ENCODE data around the gene BLTP3B.

BLTP3B gene

GRCh38 chr12:100173111-100173510, 30.4 kb upstream of the BLTP3B start:
- no peak for TF ChIP-seq POLR2A (IDR thresholded peaks at IDR 0.05; ENCODE audit: low read depth, low read length)
- FAIRE-seq (no peak), DNase-seq (ENCODE audit: insufficient read length, low spot score) (no peak)

GRCh38 chr12:100171248-100171647, 28.6 kb upstream of the BLTP3B start:
- no peak for TF ChIP-seq POLR2A (IDR thresholded peaks at IDR 0.05; ENCODE audit: low read depth, low read length)

GRCh38 chr12:100170313-100170858, 27.7 kb upstream of the BLTP3B start:
- DNase-seq (ENCODE audit: insufficient read length, low spot score), result no peak
- no peak for TF ChIP-seq POLR2A (IDR thresholded peaks at IDR 0.05; ENCODE audit: low read depth, low read length)
- FAIRE-seq, result no peak

More at GRCh38 chr12:100171248-100171647, 28.6 kb upstream of the BLTP3B start:
- FAIRE-seq (no peak), DNase-seq (ENCODE audit: insufficient read length, low spot score) (no peak)

- FAIRE-seq (no peak), DNase-seq (ENCODE audit: insufficient read length, low spot score) (no peak)
- TF ChIP-seq POLR2A (IDR thresholded peaks at IDR 0.05; ENCODE audit: low read depth, low read length), result no peak
Measured at GRCh38 chr12:100169345-100169744, 26.7 kb upstream of the BLTP3B start.

- DNase-seq (ENCODE audit: insufficient read length, low spot score), result no peak
- no peak for TF ChIP-seq POLR2A (IDR thresholded peaks at IDR 0.05; ENCODE audit: low read depth, low read length)
- FAIRE-seq, result no peak
Measured at GRCh38 chr12:100168562-100168961, 25.9 kb upstream of the BLTP3B start.

GRCh38 chr12:100166232-100166631, 23.6 kb upstream of the BLTP3B start:
- FAIRE-seq (no peak), DNase-seq (ENCODE audit: insufficient read length, low spot score) (no peak)
- no peak for TF ChIP-seq POLR2A (IDR thresholded peaks at IDR 0.05; ENCODE audit: low read depth, low read length)

- no peak for TF ChIP-seq POLR2A (IDR thresholded peaks at IDR 0.05; ENCODE audit: low read depth, low read length)
- no peak for FAIRE-seq
- DNase-seq (ENCODE audit: insufficient read length, low spot score), result no peak
Measured at GRCh38 chr12:100165356-100165755, 22.7 kb upstream of the BLTP3B start.

- no peak for TF ChIP-seq POLR2A (IDR thresholded peaks at IDR 0.05; ENCODE audit: low read depth, low read length)
- DNase-seq (ENCODE audit: insufficient read length, low spot score) (no peak), FAIRE-seq (no peak)
Measured at GRCh38 chr12:100164153-100164704, 21.6 kb upstream of the BLTP3B start.

- FAIRE-seq (peak; percentile 78), DNase-seq (ENCODE audit: insufficient read length, low spot score) (peak; percentile 93)
- no peak for TF ChIP-seq POLR2A (IDR thresholded peaks at IDR 0.05; ENCODE audit: low read depth, low read length)
Measured at GRCh38 chr12:100163416-100164152, 20.9 kb upstream of the BLTP3B start.

- TF ChIP-seq POLR2A (IDR thresholded peaks at IDR 0.05; ENCODE audit: low read depth, low read length), result no peak
- FAIRE-seq (no peak), DNase-seq (ENCODE audit: insufficient read length, low spot score) (no peak)
Measured at GRCh38 chr12:100159391-100160104, 16.9 kb upstream of the BLTP3B start.

- FAIRE-seq, result no peak
- no peak for TF ChIP-seq POLR2A (IDR thresholded peaks at IDR 0.05; ENCODE audit: low read depth, low read length)
- DNase-seq (ENCODE audit: insufficient read length, low spot score), result no peak
Measured at GRCh38 chr12:100158535-100158934, 15.9 kb upstream of the BLTP3B start.

- no peak for DNase-seq (ENCODE audit: insufficient read length, low spot score)
- TF ChIP-seq POLR2A (IDR thresholded peaks at IDR 0.05; ENCODE audit: low read depth, low read length), result no peak
Measured at GRCh38 chr12:100157427-100157821, 14.8 kb upstream of the BLTP3B start.

GRCh38 chr12:100156731-100157426, 14.2 kb upstream of the BLTP3B start:
- TF ChIP-seq POLR2A (IDR thresholded peaks at IDR 0.05; ENCODE audit: low read depth, low read length), result no peak
- DNase-seq (ENCODE audit: insufficient read length, low spot score) (no peak), FAIRE-seq (no peak)

More at GRCh38 chr12:100157427-100157821, 14.8 kb upstream of the BLTP3B start:
- no peak for FAIRE-seq

All from H54 (cell line).